K562 (cell line): ENCODE results near the gene FAM174C. TPM values are rescaled to one million over a fixed set of nuclear protein-coding genes. Genes with fewer than 3 reads are reported as not detected.
A peak's percentile ranks its signal among the peaks of the same experiment; 100 is the strongest.

Experiments
- C11orf30 ChIP-seq: fragments of 450-650 bp; IDR thresholded peaks from 2 replicates; pipeline ENCODE4 v1.6.1; 2016; ENCODE audit warnings: low read depth, mild to moderate bottlenecking
- CBX1 ChIP-seq: sonication (generic); IDR thresholded peaks from 2 replicates; pipeline ENCODE4 v1.6.1; 2016; ENCODE audit warnings: antibody characterized with exemption, low read depth, mild to moderate bottlenecking
- CBX3 ChIP-seq, 2 experiments: IDR thresholded peaks; 1 replicate in 1 of 2; 2 replicates in 1 of 2; pipeline ENCODE4 v1.6.1; 2012; ENCODE audit warnings: inconsistent platforms in 2 of 2, low read length in 2 of 2, borderline replicate concordance in 1 of 2, control low read depth in 1 of 2
- CBX8 ChIP-seq: fragments of 200-600 bp; sonication (generic); IDR thresholded peaks from 2 replicates; pipeline ENCODE4 v1.6.1; 2012; ENCODE audit warnings: borderline replicate concordance, mixed run types, low read depth, mild to moderate bottlenecking, moderate library complexity, mixed read lengths, low read length, control low read depth, inconsistent platforms; ENCODE audit not compliant: poor library complexity, severe bottlenecking; ENCODE audit errors: extremely low read depth
- GABPA ChIP-seq: fragments of 200-800 bp; sonication (Bioruptor generic); conservative IDR thresholded peaks from 2 replicates; pipeline ENCODE4 v1.6.1; 2016; ENCODE audit warnings: low read depth, missing genetic modification characterization, missing compliant biosample characterization
- GATAD2A ChIP-seq: fragments of 450-650 bp; IDR thresholded peaks from 2 replicates; pipeline ENCODE4 v1.6.1; 2017
- HNRNPUL1 ChIP-seq: fragments of 200-400 bp; formaldehyde crosslinking; IDR thresholded peaks from 2 replicates; pipeline ENCODE4 v1.6.1; 2017; ENCODE audit warnings: low read length
- IFI16 ChIP-seq: fragments of 250-450 bp; sonication (Bioruptor Pico); IDR thresholded peaks from 2 replicates; pipeline ENCODE4 v2.1.2; 2022; ENCODE audit warnings: mild to moderate bottlenecking, inconsistent platforms
- KHSRP ChIP-seq: fragments of 450-650 bp; IDR thresholded peaks from 2 replicates; pipeline ENCODE4 v1.6.1; 2017
- POLR2A ChIP-seq: fragments of 450-650 bp; conservative IDR thresholded peaks from 2 replicates; pipeline ENCODE4 v1.6.1; 2016
- PURB ChIP-seq: sonication (generic); formaldehyde crosslinking; IDR thresholded peaks from 2 replicates; pipeline ENCODE4 v1.9.0; 2021; ENCODE audit warnings: low read depth, mild to moderate bottlenecking, missing genetic modification reagents
- SREBF1 ChIP-seq: fragments of 150-350 bp; IDR thresholded peaks from 2 replicates; pipeline ENCODE4 v1.6.1; 2014; ENCODE audit warnings: antibody characterized with exemption, low read depth, low read length, borderline replicate concordance
- STAT5B ChIP-seq: fragments of 250-450 bp; sonication (Bioruptor Pico); IDR thresholded peaks from 2 replicates; pipeline ENCODE4 v1.8.0; 2021; ENCODE audit warnings: mild to moderate bottlenecking, inconsistent platforms
- ZC3H4 ChIP-seq: sonication (generic); formaldehyde crosslinking; IDR thresholded peaks from 2 replicates; pipeline ENCODE4 v1.9.0; 2021; ENCODE audit warnings: missing genetic modification reagents, borderline replicate concordance
- ZNF766 ChIP-seq: fragments of 200-800 bp; sonication (Bioruptor generic); conservative IDR thresholded peaks from 2 replicates; pipeline ENCODE4 v1.6.1; 2016; ENCODE audit warnings: missing genetic modification characterization, missing compliant biosample characterization
- ZNF778 ChIP-seq: fragments of 450-650 bp; formaldehyde crosslinking; IDR thresholded peaks from 2 replicates; pipeline ENCODE4 v1.4.0; 2020; ENCODE audit warnings: mild to moderate bottlenecking, moderate library complexity
- polyA plus RNA-seq, 8 experiments: library from polyadenylated mRNA; depleted of rRNA in 4 of 8; stranded (reverse) in 5 of 8; unstranded in 3 of 8; fragments of >200 nt; fragmentation: Nextera tagmentation in 2 of 8; fragmentation: Illumina TruSeq in 1 of 8; extraction: Ambion mirVana in 2 of 8; extraction: Trizol in 1 of 8; gene quantifications; 2 replicates each; pipeline versions ENCODE4 v1.2.1 to v1.2.3, GENCODE V29; 2011 to 2014; ENCODE audit warnings: inconsistent platforms in 1 of 8, missing spikeins in 1 of 8
- total RNA-seq, 7 experiments: library from RNA; depleted of rRNA in 6 of 7; stranded (reverse); fragments of >200 nt in 6 of 7; fragmentation: Illumina TruSeq in 2 of 7; extraction: Trizol in 2 of 7; gene quantifications; 2 replicates each; pipeline versions ENCODE4 v1.2.1 to v1.2.3, GENCODE V29; 2011 to 2021; ENCODE audit warnings: low replicate concordance in 1 of 7
- TF ChIP-seq, protein P1 (sequence below), 2 experiments: IDR thresholded peaks; 2 replicates each; pipeline ENCODE4 v1.6.1; 2012; ENCODE audit warnings: improper control_type of control experiment in 2 of 2, low read depth in 2 of 2, low read length in 2 of 2, borderline replicate concordance in 1 of 2
- TF ChIP-seq, protein P2 (sequence below): fragments of 450-650 bp; IDR thresholded peaks from 2 replicates; pipeline ENCODE4 v1.6.1; 2016
- TF ChIP-seq, protein P3 (sequence below): sonication (generic); formaldehyde crosslinking; IDR thresholded peaks from 2 replicates; pipeline ENCODE4 v1.8.0; 2022; ENCODE audit warnings: missing genetic modification reagents, mild to moderate bottlenecking, moderate library complexity, borderline replicate concordance
- TF ChIP-seq, protein P4 (sequence below): sonication (generic); formaldehyde crosslinking; IDR thresholded peaks from 2 replicates; pipeline ENCODE4 v1.8.1; 2022; ENCODE audit warnings: missing genetic modification reagents
- TF ChIP-seq, protein P5 (sequence below): fragments of 450-650 bp; formaldehyde crosslinking; IDR thresholded peaks from 2 replicates; pipeline ENCODE4 v1.4.0; 2020; ENCODE audit warnings: mild to moderate bottlenecking, mixed read lengths

FAM174C gene
- total and polyA plus RNA-seq, 9 of the 15 experiments (the other 6 are each of a cell fraction or from before 2014, with no cell fraction given) = 0.66 to 89.6 (median 20.3) TPM

DNA sequence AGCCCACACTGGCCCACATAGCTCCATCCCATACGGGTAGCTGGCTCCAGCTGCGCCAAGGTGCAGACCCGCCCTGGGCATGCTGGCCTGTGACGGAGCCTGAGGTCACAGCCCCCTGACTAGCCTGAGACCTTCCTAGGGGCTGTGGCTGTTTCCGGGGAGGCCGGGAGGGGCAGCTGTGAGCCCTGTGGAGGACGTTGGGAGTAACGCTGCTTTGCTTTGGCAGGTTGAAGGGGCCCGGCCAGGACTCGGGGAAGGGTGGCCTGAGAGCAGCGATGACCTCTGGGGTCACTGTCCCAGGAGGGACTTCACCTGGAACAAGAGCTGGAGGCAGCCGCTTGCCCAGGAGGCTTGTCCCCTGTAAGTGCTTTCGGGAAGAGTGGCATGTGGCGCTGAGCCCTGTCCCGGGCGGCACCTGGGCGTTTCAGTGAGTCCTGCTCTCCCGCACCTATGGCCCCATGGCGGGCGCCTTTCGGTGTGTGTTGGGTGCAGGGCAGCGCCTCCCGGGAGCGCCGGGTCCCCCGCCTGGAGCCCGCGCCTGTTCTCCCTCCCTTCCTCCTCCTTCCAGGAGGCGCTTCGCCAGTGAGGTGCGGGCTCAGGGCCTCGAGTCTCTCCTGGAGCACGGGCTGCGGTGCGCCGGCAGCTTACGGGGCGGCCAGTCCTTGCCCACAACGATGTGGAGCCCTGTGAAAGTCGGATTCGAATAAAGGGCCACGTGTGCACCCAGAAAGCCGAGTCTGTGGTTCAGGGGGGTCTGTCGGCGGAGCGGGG lies 1.1 kb upstream of the FAM174C start (continued):
- TF ChIP-seq, protein P1, sequence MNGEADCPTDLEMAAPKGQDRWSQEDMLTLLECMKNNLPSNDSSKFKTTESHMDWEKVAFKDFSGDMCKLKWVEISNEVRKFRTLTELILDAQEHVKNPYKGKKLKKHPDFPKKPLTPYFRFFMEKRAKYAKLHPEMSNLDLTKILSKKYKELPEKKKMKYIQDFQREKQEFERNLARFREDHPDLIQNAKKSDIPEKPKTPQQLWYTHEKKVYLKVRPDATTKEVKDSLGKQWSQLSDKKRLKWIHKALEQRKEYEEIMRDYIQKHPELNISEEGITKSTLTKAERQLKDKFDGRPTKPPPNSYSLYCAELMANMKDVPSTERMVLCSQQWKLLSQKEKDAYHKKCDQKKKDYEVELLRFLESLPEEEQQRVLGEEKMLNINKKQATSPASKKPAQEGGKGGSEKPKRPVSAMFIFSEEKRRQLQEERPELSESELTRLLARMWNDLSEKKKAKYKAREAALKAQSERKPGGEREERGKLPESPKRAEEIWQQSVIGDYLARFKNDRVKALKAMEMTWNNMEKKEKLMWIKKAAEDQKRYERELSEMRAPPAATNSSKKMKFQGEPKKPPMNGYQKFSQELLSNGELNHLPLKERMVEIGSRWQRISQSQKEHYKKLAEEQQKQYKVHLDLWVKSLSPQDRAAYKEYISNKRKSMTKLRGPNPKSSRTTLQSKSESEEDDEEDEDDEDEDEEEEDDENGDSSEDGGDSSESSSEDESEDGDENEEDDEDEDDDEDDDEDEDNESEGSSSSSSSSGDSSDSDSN (IDR thresholded peaks at IDR 0.05; ENCODE audit: borderline replicate concordance in 1 of 2, low read depth in 2 of 2, low read length in 2 of 2) = peak; percentile 27 to 35; a peak in 2 of 4 replicates
- TF ChIP-seq ZNF766 (CRISPR knock-in tag) (no peak), STAT5B (CRISPR knock-in tag) (no peak), POLR2A (peak; percentile 48; the same call in 1 of the 2 replicates), SREBF1 (no peak), GABPA (tag) (no peak), PURB (CRISPR knock-in tag) (no peak), ZC3H4 (no peak), CBX1 (0 out of 2 replicates have a peak, but pooled peaks have one; percentile 22), CBX8 (no peak), IFI16 (no peak), GATAD2A (no peak), C11orf30 (no peak), KHSRP (no peak), CBX3 (IDR thresholded peaks at IDR 0.05; ENCODE audit: borderline replicate concordance in 1 of 2, low read length in 2 of 2) (peak in 1 of 2 experiments; percentile 1; a peak in 1 of 3 replicates), HNRNPUL1 (no peak), ZNF778 (CRISPR knock-in tag) (no peak)
- TF ChIP-seq, protein P2, sequence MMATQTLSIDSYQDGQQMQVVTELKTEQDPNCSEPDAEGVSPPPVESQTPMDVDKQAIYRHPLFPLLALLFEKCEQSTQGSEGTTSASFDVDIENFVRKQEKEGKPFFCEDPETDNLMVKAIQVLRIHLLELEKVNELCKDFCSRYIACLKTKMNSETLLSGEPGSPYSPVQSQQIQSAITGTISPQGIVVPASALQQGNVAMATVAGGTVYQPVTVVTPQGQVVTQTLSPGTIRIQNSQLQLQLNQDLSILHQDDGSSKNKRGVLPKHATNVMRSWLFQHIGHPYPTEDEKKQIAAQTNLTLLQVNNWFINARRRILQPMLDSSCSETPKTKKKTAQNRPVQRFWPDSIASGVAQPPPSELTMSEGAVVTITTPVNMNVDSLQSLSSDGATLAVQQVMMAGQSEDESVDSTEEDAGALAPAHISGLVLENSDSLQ = no peak
- TF ChIP-seq, protein P3, sequence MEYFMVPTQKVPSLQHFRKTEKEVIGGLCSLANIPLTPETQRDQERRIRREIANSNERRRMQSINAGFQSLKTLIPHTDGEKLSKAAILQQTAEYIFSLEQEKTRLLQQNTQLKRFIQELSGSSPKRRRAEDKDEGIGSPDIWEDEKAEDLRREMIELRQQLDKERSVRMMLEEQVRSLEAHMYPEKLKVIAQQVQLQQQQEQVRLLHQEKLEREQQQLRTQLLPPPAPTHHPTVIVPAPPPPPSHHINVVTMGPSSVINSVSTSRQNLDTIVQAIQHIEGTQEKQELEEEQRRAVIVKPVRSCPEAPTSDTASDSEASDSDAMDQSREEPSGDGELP = peak; percentile 78
- TF ChIP-seq, protein P4, sequence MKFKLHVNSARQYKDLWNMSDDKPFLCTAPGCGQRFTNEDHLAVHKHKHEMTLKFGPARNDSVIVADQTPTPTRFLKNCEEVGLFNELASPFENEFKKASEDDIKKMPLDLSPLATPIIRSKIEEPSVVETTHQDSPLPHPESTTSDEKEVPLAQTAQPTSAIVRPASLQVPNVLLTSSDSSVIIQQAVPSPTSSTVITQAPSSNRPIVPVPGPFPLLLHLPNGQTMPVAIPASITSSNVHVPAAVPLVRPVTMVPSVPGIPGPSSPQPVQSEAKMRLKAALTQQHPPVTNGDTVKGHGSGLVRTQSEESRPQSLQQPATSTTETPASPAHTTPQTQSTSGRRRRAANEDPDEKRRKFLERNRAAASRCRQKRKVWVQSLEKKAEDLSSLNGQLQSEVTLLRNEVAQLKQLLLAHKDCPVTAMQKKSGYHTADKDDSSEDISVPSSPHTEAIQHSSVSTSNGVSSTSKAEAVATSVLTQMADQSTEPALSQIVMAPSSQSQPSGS (CRISPR knock-in tag) = no peak
- TF ChIP-seq, protein P5, sequence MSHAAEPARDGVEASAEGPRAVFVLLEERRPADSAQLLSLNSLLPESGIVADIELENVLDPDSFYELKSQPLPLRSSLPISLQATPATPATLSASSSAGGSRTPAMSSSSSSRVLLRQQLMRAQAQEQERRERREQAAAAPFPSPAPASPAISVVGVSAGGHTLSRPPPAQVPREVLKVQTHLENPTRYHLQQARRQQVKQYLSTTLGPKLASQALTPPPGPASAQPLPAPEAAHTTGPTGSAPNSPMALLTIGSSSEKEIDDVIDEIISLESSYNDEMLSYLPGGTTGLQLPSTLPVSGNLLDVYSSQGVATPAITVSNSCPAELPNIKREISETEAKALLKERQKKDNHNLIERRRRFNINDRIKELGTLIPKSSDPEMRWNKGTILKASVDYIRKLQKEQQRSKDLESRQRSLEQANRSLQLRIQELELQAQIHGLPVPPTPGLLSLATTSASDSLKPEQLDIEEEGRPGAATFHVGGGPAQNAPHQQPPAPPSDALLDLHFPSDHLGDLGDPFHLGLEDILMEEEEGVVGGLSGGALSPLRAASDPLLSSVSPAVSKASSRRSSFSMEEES (CRISPR knock-in tag) = no peak
